ENCODE results near the gene CCDC87.

GRCh38 chr11:66591175-66591574 lies 1.7 kb downstream of the CCDC87 start:
- TF ChIP-seq CTCF (IDR thresholded peaks at IDR 0.05; ENCODE audit: poor library complexity) (no peak), EZH2 (IDR thresholded peaks at IDR 0.05; ENCODE audit: borderline replicate concordance) (no peak), EZH2phosphoT487 (IDR thresholded peaks at IDR 0.05; ENCODE audit: low read depth, severe bottlenecking, unreplicated experiment) (no peak)

All from hepatocyte (in vitro differentiated cells).